Suprapubic skin (tissue), 4 donors: Measurements from ENCODE around the gene DSTN. TPM values are rescaled to one million over a fixed set of nuclear protein-coding genes. Genes with fewer than 3 reads are reported as not detected.

ENCODE experiments used
- DNase-seq, 2 donors: peaks; one replicate each; pipeline ENCODE4 v3.0.0-alpha.2; 2019; ENCODE audit warnings: low spot score in 2 of 2
- H3K27ac ChIP-seq: fragments of 200-600 bp; sonication (generic); one replicate; pipeline ENCODE4 v1.5.1; 2019
- H3K27me3 ChIP-seq: fragments of 200-600 bp; sonication (generic); one replicate; pipeline ENCODE4 v1.5.1; 2019
- H3K36me3 ChIP-seq: fragments of 200-600 bp; sonication (generic); one replicate; pipeline ENCODE4 v1.5.1; 2019
- H3K4me1 ChIP-seq: fragments of 200-600 bp; sonication (generic); one replicate; pipeline ENCODE4 v1.5.1; 2019
- H3K4me3 ChIP-seq: fragments of 200-600 bp; sonication (generic); one replicate; pipeline ENCODE4 v1.5.1; 2019; ENCODE audit warnings: mild to moderate bottlenecking
- H3K9me3 ChIP-seq: fragments of 200-600 bp; sonication (generic); one replicate; pipeline ENCODE4 v1.5.1; 2019
- EP300 ChIP-seq: sonication (generic); formaldehyde crosslinking; IDR thresholded peaks from one replicate; pipeline ENCODE4 v1.6.1; 2017; ENCODE audit warnings: antibody characterized with exemption
- POLR2A ChIP-seq, 2 donors: fragments of 450-650 bp; IDR thresholded peaks; one replicate each; pipeline ENCODE4 v1.6.1; 2017; ENCODE audit warnings: antibody characterized with exemption in 2 of 2, mild to moderate bottlenecking in 2 of 2, moderate library complexity in 2 of 2
- POLR2AphosphoS5 ChIP-seq, 3 donors: sonication (generic); formaldehyde crosslinking; IDR thresholded peaks; one replicate each; pipeline ENCODE4 v1.6.1; 2017; ENCODE audit warnings: antibody characterized with exemption in 3 of 3
- WGBS: methylation state at CpG from one replicate; pipeline ENCODE4 v1.1.5; 2018; 5-methylcytosine and 5-hydroxymethylcytosine counted together
- total RNA-seq, 4 donors: library from RNA; depleted of rRNA; stranded (reverse); fragments of >200 nt; gene quantifications; one replicate each; pipeline ENCODE4 v1.1.0, GENCODE V29; 2016
- TF ChIP-seq, protein P1 (sequence below), 2 donors: fragments of 200-600 bp in 1 of 2; fragments of 450-650 bp in 1 of 2; sonication (generic) in 1 of 2; IDR thresholded peaks; one replicate each; pipeline ENCODE4 v1.5.1; 2016 to 2019; ENCODE audit warnings: antibody characterized with exemption in 2 of 2, mild to moderate bottlenecking in 1 of 2, moderate library complexity in 1 of 2

DSTN gene
- total RNA-seq, 4 donors from 2014 or later = 186 to 301 (median 258) TPM

DNA sequence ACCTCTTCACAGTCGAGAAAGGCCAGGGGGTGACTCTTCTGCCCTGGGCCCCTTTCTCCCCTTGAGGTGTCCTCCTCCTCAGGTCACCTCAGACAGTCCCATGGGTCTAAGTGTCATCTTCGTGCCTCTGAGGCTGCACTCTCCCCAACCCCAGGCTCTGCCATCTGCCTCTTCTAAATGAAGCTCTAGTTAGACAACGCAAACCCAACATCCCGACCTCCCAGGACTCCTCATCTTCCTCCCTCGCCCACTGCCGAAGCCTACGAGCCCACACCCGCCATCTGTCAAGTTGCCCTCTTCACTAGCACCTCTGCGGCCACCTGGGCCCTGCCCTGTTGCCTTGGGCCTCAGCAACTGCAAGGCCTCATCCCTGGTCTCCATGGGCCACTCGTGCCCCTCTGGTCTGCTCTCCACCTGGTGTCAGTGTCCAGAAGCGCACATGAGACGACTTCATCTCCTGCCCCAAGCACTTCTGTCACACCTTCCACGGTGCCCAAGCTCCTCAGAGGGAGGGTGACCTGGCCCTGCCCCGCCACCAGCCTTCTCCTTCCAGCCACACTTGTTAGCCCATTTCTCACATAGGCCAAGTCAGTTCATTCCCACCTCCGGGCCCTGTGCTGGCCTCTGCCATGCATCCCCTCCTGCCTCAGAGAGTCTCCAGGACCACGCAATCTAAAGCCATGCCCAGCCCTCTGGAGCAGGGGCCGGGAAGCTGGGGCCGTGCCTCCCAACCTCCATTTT lies 58.4 kb downstream of the DSTN start:
- DNase-seq = no peak
- WGBS = 90% methylated on average over 18 of the region's 18 CpGs
- H3K4me3 ChIP-seq = no peak overlapping the region
- H3K27ac ChIP-seq = no peak overlapping the region
- no peaks in the 10 kb centered on the region for H3K4me1 ChIP-seq
- no peaks in the 10 kb centered on the region for H3K27me3 ChIP-seq
- peaks cover 92% of the 10 kb centered on the region for H3K36me3 ChIP-seq
- H3K9me3 ChIP-seq = no peaks in the 10 kb centered on the region
- TF ChIP-seq, protein P1, sequence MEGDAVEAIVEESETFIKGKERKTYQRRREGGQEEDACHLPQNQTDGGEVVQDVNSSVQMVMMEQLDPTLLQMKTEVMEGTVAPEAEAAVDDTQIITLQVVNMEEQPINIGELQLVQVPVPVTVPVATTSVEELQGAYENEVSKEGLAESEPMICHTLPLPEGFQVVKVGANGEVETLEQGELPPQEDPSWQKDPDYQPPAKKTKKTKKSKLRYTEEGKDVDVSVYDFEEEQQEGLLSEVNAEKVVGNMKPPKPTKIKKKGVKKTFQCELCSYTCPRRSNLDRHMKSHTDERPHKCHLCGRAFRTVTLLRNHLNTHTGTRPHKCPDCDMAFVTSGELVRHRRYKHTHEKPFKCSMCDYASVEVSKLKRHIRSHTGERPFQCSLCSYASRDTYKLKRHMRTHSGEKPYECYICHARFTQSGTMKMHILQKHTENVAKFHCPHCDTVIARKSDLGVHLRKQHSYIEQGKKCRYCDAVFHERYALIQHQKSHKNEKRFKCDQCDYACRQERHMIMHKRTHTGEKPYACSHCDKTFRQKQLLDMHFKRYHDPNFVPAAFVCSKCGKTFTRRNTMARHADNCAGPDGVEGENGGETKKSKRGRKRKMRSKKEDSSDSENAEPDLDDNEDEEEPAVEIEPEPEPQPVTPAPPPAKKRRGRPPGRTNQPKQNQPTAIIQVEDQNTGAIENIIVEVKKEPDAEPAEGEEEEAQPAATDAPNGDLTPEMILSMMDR (IDR thresholded peaks at IDR 0.05) = no peak
- TF ChIP-seq POLR2AphosphoS5 (IDR thresholded peaks at IDR 0.05) = no peak
- no peak for TF ChIP-seq POLR2A (IDR thresholded peaks at IDR 0.05)
- TF ChIP-seq EP300 = no peak

DNA sequence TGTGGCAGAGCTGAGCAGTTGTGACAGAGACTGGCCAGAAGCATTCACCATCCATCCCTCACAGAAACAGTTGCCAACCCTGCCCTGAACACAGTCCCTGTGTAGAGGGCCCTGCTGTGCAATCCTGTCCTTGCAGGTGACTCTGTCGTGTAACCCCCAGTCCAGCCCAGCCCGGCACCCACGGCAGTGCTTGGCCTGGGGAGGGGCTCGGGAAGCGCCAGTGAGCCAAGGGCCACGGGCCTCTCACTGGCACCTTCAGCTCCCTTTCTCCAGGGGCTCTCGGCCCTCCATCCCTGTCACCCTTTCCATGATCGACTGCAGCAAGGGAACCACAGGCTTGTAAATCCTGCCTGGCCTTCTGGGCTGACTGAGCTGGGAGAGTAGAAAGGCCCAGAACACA lies 59.1 kb downstream of the DSTN start:
- H3K9me3 ChIP-seq = no peaks in the 10 kb centered on the region
- 90% methylated on average over 7 of the region's 8 CpGs for WGBS
- TF ChIP-seq EP300 (no peak), POLR2A (IDR thresholded peaks at IDR 0.05) (no peak), POLR2AphosphoS5 (IDR thresholded peaks at IDR 0.05) (no peak)
- TF ChIP-seq, protein P1 (IDR thresholded peaks at IDR 0.05) = no peak
- DNase-seq = no peak
- H3K4me3 ChIP-seq = no peak overlapping the region
- no peaks in the 10 kb centered on the region for H3K27me3 ChIP-seq
- no peaks in the 10 kb centered on the region for H3K4me1 ChIP-seq
- no peak overlapping the region for H3K27ac ChIP-seq
- H3K36me3 ChIP-seq = peaks cover 92% of the 10 kb centered on the region

DNA sequence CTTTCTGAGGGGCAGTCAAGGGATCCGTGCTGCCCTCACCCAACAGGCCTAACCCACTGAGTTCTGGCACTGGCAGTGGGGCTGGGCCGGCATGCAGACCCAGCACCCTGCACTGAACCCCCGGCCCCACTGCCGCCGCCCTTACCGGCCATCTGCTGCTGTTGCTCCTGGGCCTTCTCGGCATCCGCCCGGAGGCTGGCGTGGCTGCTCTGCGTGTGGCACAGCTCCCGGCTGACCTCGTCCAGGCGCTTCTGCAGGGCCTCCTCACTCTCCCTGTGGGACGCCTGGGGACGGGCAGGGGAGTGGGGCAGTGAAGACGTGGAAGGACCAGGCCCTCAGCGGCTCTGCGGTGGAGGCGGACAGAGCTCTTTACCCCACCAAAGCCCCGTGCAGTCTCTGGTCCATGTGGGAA lies 59.8 kb downstream of the DSTN start:
- Histone ChIP-seq H3K36me3 (peaks cover 92% of the 10 kb centered on the region), H3K4me1 (peaks cover 5% of the 10 kb centered on the region)

DNA sequence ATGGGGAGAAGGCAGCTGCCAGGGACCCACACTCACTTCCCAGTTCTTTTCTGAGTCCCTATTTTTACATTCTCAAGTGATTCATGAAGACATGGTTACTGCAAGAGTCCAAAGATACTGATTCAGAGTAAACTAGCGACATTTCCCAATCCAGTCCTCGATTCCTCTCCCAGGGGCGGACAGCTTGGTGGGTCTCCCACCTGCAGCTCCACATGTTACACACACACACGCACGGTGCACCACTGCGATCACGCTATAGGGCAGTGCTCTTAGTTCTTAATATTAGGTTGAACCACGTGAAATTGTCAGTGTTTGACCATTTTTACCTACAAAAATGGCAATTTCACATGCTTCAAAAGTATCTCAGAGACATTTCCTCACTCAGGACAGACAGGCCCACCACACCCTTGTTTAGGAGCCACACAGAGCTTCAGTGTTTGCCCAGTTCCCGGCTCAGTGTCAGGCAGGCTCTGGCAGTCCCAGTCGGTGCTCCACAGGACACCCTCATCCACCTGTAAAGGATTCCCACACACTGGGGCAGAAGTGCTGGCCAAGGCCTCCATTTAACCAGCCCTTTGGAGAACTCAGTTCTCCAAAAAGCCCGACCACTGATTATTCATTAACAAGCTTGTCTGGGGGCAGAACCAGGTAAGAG lies 60.4 kb downstream of the DSTN start:
- no peak for DNase-seq
- WGBS = 84% methylated on average over 11 of the region's 11 CpGs
- TF ChIP-seq, protein P1 (IDR thresholded peaks at IDR 0.05) = no peak
- no peak for TF ChIP-seq POLR2AphosphoS5 (IDR thresholded peaks at IDR 0.05)
- no peak for TF ChIP-seq POLR2A (IDR thresholded peaks at IDR 0.05)
- no peak for TF ChIP-seq EP300
- H3K27ac ChIP-seq = no peak overlapping the region
- H3K27me3 ChIP-seq = no peaks in the 10 kb centered on the region
- H3K9me3 ChIP-seq = no peaks in the 10 kb centered on the region
- no peak overlapping the region for H3K4me3 ChIP-seq
- peaks cover 92% of the 10 kb centered on the region for H3K36me3 ChIP-seq
- peaks cover 9% of the 10 kb centered on the region for H3K4me1 ChIP-seq

More for the DNA sequence above, 59.8 kb downstream of the DSTN start:
- DNase-seq = no peak
- H3K4me3 ChIP-seq = no peak overlapping the region
- H3K9me3 ChIP-seq = no peaks in the 10 kb centered on the region
- WGBS = 95% methylated on average over 11 of the region's 21 CpGs
- H3K27me3 ChIP-seq = no peaks in the 10 kb centered on the region
- no peak for TF ChIP-seq POLR2A (IDR thresholded peaks at IDR 0.05)
- TF ChIP-seq, protein P1 (IDR thresholded peaks at IDR 0.05) = no peak
- TF ChIP-seq EP300 = no peak
- TF ChIP-seq POLR2AphosphoS5 (IDR thresholded peaks at IDR 0.05) = no peak
- no peak overlapping the region for H3K27ac ChIP-seq

DNA sequence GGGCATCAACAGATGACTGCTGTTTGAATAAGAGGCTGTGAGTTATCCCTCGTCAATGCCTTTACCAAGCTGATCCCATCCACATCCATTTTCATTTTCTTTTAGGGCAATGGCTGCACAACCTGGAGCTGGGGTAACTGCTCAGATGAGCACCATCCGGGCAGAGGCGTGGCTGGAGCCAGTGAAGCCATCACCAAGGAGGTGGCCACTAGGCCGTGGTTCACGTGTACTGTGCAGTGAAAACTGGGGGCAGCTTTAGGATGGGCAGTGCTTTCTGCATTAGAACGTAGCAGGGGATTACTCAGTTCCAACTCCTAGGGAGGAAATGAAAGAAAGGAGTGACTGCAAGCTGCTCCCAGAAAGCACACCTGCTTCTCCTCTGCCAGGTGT lies 60.9 kb downstream of the DSTN start:
- Histone ChIP-seq H3K4me3 (no peak overlapping the region), H3K9me3 (no peaks in the 10 kb centered on the region), H3K4me1 (peaks cover 14% of the 10 kb centered on the region), H3K27me3 (no peaks in the 10 kb centered on the region), H3K36me3 (peaks cover 92% of the 10 kb centered on the region), H3K27ac (no peak overlapping the region)
- TF ChIP-seq, protein P1 (IDR thresholded peaks at IDR 0.05) = no peak
- TF ChIP-seq POLR2A (IDR thresholded peaks at IDR 0.05) (no peak), EP300 (no peak), POLR2AphosphoS5 (IDR thresholded peaks at IDR 0.05) (no peak)
- WGBS = 90% methylated on average over 6 of the region's 6 CpGs
- DNase-seq = no peak
